Spleen (tissue), 11 donors: Measurements from ENCODE around the gene TESK1. TPM values are rescaled to one million over a fixed set of nuclear protein-coding genes. Genes with fewer than 3 reads are reported as not detected.

Source experiments
- DNase-seq: peaks from one replicate; pipeline ENCODE4 v3.0.0-alpha.2; 2020
- H3K27ac ChIP-seq, 8 donors: fragments of 200-600 bp; sonication (generic) in 7 of 8; 1 replicate in 4 of 8; 2 replicates in 4 of 8; pipeline versions ENCODE4 v1.5.0 to v1.8.0; 2016 to 2021; ENCODE audit warnings: inconsistent platforms in 4 of 8, mild to moderate bottlenecking in 4 of 8, moderate library complexity in 1 of 8
- H3K27me3 ChIP-seq, 7 donors: fragments of 200-600 bp; sonication (generic) in 6 of 7; replicated peaks in 1 of 7; 1 replicate in 4 of 7; 2 replicates in 3 of 7; pipeline versions ENCODE4 v1.5.0 to v1.8.0; 2016 to 2021; ENCODE audit warnings: inconsistent platforms in 3 of 7, mild to moderate bottlenecking in 1 of 7
- H3K36me3 ChIP-seq, 6 donors: fragments of 200-600 bp; sonication (generic) in 5 of 6; 1 replicate in 4 of 6; 2 replicates in 2 of 6; pipeline versions ENCODE4 v1.5.0 to v1.8.0; 2016 to 2021; ENCODE audit warnings: inconsistent platforms in 2 of 6
- H3K4me1 ChIP-seq, 6 donors: fragments of 200-600 bp; sonication (generic) in 5 of 6; 1 replicate in 3 of 6; 2 replicates in 3 of 6; pipeline versions ENCODE4 v1.5.0 to v1.8.0; 2016 to 2021; ENCODE audit warnings: inconsistent platforms in 3 of 6
- H3K4me3 ChIP-seq, 8 donors: fragments of 200-600 bp; sonication (generic) in 7 of 8; 1 replicate in 4 of 8; 2 replicates in 4 of 8; pipeline versions ENCODE4 v1.5.0 to v1.8.0; 2016 to 2021; ENCODE audit warnings: inconsistent platforms in 4 of 8, mild to moderate bottlenecking in 4 of 8, moderate library complexity in 2 of 8
- H3K9me3 ChIP-seq, 8 donors: fragments of 200-600 bp; sonication (generic) in 7 of 8; 1 replicate in 4 of 8; 2 replicates in 4 of 8; pipeline versions ENCODE4 v1.5.0 to v1.8.0; 2016 to 2021; ENCODE audit warnings: inconsistent platforms in 4 of 8
- CTCF ChIP-seq, 11 experiments: fragments of 200-600 bp in 7 of 11; fragments of 450-650 bp in 4 of 11; sonication (generic) in 4 of 11; IDR thresholded peaks in 8 of 11; conservative IDR thresholded peaks in 3 of 11; 1 replicate in 7 of 11; 2 replicates in 4 of 11; pipeline versions ENCODE4 v1.4.0 to v1.8.0; 2016 to 2021; ENCODE audit warnings: antibody characterized with exemption in 11 of 11, inconsistent platforms in 4 of 11, mild to moderate bottlenecking in 1 of 11
- POLR2A ChIP-seq, 3 donors: fragments of 450-650 bp; IDR thresholded peaks; one replicate each; pipeline ENCODE4 v1.5.1; 2017; ENCODE audit warnings: antibody characterized with exemption in 3 of 3, mild to moderate bottlenecking in 1 of 3
- POLR2AphosphoS5 ChIP-seq, 3 donors: sonication (generic); formaldehyde crosslinking; IDR thresholded peaks; one replicate each; pipeline ENCODE4 v1.5.1; 2017; ENCODE audit warnings: antibody characterized with exemption in 3 of 3
- WGBS, 5 donors: extraction: QIAGEN DNeasy Blood & Tissue Kit in 3 of 5; methylation state at CpG; one replicate each; pipeline versions ENCODE4 v1.1.5 to v1.1.7; 2013 to 2018; 5-methylcytosine and 5-hydroxymethylcytosine counted together
- intact Hi-C: fragments of 100-400 bp; cut with DNase I; formaldehyde crosslinking; loops from one replicate; pipeline ENCODE4 v1.15.0; 2023; ENCODE audit warnings: low total_unique reads
- polyA plus RNA-seq, 3 donors: library from polyadenylated mRNA; stranded (reverse); fragments of 200-250 nt; gene quantifications; one replicate each; pipeline ENCODE4 v1.2.1, GENCODE V29; 2013
- total RNA-seq, 7 donors: library from RNA; depleted of rRNA in 3 of 7; stranded (reverse); fragments of >200 nt in 3 of 7; fragmentation: NEBNext Ultra II Directional in 4 of 7; extraction: Animal tissue kit (Norgen Biotek cat#: 25700) in 4 of 7; gene quantifications; one replicate each; pipeline versions ENCODE4 v1.1.0 to v1.2.1, GENCODE V29; 2016 to 2021
- donor health status: healthy with polysubstance abuse.
- donor health status: DM: no; HTN: no; CAD: no; lungs with moderate emphysema.
- donor health status: DM: no; HTN: no; CAD: no.
- donor health status: Bipolar disorder and iron deficiency.
- donor health status: healthy.
- donor health status: DM: no; HTN: no; CAD: no.
- donor health status: DM: yes; HTN: yes; CAD: no.

TESK1 gene
- total and polyA plus RNA-seq, 10 donors: 15.6 to 47.1 (median 31.6) TPM

GRCh38 chr9:35570709-35571504 lies 34.2 kb upstream of the TESK1 start:
- 48 to 70% (median 57%) methylated on average over 6 of the region's 6 CpGs for WGBS, 5 donors
- TF ChIP-seq POLR2A (IDR thresholded peaks at IDR 0.05) (no peak), CTCF (IDR thresholded peaks at IDR 0.05 in 8 of 11, conservative IDR thresholded peaks at IDR 0.05 in 3 of 11) (no peak), POLR2AphosphoS5 (IDR thresholded peaks at IDR 0.05) (no peak)

GRCh38 chr9:35574578-35575122 lies 30.4 kb upstream of the TESK1 start:
- intact Hi-C loops: no loop called here
- 70 to 94% (median 91%) methylated on average over 2 of the region's 2 CpGs for WGBS, 5 donors
- Histone ChIP-seq H3K4me3 (no peak overlapping the region), H3K4me1 (peaks cover 0 to 18% (median 15%) of the 10 kb centered on the region in 6 donors), H3K9me3 (peaks cover 0 to 12% (median 10%) of the 10 kb centered on the region in 8 donors), H3K27me3 (no peaks in the 10 kb centered on the region), H3K36me3 (no peaks in the 10 kb centered on the region), H3K27ac (no peak overlapping the region)
- TF ChIP-seq POLR2AphosphoS5 (IDR thresholded peaks at IDR 0.05): no peak
- TF ChIP-seq CTCF (IDR thresholded peaks at IDR 0.05 in 8 of 11, conservative IDR thresholded peaks at IDR 0.05 in 3 of 11): no peak
- no peak for TF ChIP-seq POLR2A (IDR thresholded peaks at IDR 0.05)
- no peak for DNase-seq

More at GRCh38 chr9:35570709-35571504, 34.2 kb upstream of the TESK1 start:
- Histone ChIP-seq H3K27me3 (no peaks in the 10 kb centered on the region), H3K36me3 (no peaks in the 10 kb centered on the region), H3K4me1 (peaks cover 0 to 24% (median 18%) of the 10 kb centered on the region in 6 donors), H3K27ac (peak overlapping the region in 3 of 8 donors; percentile 3 to 61 (median 22)), H3K4me3 (no peak overlapping the region), H3K9me3 (no peaks in the 10 kb centered on the region)
- DNase-seq: no peak
- intact Hi-C loops: no loop called here

GRCh38 chr9:35575478-35575877 lies 29.6 kb upstream of the TESK1 start:
- no peaks in the 10 kb centered on the region for H3K27me3 ChIP-seq
- no peak overlapping the region for H3K27ac ChIP-seq
- no peak overlapping the region for H3K4me3 ChIP-seq
- 88 to 99% (median 94%) methylated on average over 5 of the region's 5 CpGs for WGBS, 5 donors
- peaks cover 0 to 20% (median 19%) of the 10 kb centered on the region in 8 donors for H3K9me3 ChIP-seq
- H3K4me1 ChIP-seq: peaks cover 0 to 10% (median 7%) of the 10 kb centered on the region in 6 donors
- peaks cover 0 to 7% (median 0%) of the 10 kb centered on the region in 6 donors for H3K36me3 ChIP-seq
- no peak for DNase-seq
- TF ChIP-seq CTCF (IDR thresholded peaks at IDR 0.05 in 8 of 11, conservative IDR thresholded peaks at IDR 0.05 in 3 of 11): no peak
- no peak for TF ChIP-seq POLR2A (IDR thresholded peaks at IDR 0.05)
- no peak for TF ChIP-seq POLR2AphosphoS5 (IDR thresholded peaks at IDR 0.05)
- intact Hi-C loops: no loop called here

- Histone ChIP-seq H3K27ac (peak overlapping the region in 2 of 8 donors; percentile 20 to 52), H3K4me3 (no peak overlapping the region), H3K36me3 (peaks cover 0 to 8% (median 0%) of the 10 kb centered on the region in 6 donors), H3K4me1 (peaks cover 0 to 5% (median 0%) of the 10 kb centered on the region in 6 donors), H3K27me3 (no peaks in the 10 kb centered on the region), H3K9me3 (peaks cover 0 to 34% (median 30%) of the 10 kb centered on the region in 8 donors)
- TF ChIP-seq POLR2A (IDR thresholded peaks at IDR 0.05) (no peak), POLR2AphosphoS5 (IDR thresholded peaks at IDR 0.05) (no peak), CTCF (IDR thresholded peaks at IDR 0.05 in 8 of 11, conservative IDR thresholded peaks at IDR 0.05 in 3 of 11) (no peak)
- 71 to 79% (median 78%) methylated on average over 5 of the region's 5 CpGs for WGBS, 5 donors
- no peak for DNase-seq
- intact Hi-C loops: no loop called here
Measured at GRCh38 chr9:35577486-35577885, 27.6 kb upstream of the TESK1 start.
